ENCODE data around the gene ATF7. TPM values are rescaled to one million over a fixed set of nuclear protein-coding genes. Genes with fewer than 3 reads are reported as not detected.

ATF7 gene
- total and polyA plus RNA-seq, 2 of the 13 experiments (the other 11 are each of a cell fraction or from before 2014, with no cell fraction given) = 9.6 to 16.2 TPM

DNA sequence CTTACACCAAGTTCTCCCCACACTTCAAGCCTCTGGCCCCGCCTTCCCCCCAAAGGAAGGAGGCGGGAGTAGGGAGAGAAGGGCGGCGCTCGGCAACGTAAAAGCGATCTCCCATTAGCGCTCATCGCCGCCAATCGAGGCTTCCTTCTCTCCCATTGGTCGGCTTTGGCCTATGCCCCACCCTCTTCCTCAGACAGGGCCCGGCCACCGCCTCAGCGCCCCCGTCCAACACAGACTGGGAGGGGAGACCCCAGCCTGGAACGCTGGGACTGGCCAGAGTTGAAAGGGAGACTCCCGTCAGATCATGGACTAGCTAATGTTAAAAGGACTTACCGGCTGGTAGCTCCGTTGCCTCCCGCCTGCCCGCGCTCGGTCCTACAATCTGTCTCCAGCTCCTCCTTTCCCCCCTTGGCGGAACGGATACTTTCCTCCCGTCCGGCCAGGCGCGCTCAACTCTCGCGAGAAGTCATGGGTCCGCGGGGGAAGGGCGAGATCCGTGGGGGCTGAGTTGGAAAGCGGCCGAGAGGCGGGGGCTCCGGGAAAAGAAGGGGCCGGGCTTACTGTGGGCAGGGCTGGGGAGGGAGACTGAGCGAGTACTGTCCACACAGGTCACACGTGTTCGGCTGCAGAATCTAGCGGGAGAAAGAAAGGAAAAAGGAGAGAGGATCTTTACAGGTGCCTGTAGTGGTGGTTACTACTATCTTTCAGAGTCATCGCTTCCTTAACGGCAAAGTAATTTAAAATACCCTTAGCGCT, at the start of gene ATF7 (continued):
- TF ChIP-seq, protein P1, sequence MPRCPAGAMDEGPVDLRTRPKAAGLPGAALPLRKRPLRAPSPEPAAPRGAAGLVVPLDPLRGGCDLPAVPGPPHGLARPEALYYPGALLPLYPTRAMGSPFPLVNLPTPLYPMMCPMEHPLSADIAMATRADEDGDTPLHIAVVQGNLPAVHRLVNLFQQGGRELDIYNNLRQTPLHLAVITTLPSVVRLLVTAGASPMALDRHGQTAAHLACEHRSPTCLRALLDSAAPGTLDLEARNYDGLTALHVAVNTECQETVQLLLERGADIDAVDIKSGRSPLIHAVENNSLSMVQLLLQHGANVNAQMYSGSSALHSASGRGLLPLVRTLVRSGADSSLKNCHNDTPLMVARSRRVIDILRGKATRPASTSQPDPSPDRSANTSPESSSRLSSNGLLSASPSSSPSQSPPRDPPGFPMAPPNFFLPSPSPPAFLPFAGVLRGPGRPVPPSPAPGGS (CRISPR knock-in tag; IDR thresholded peaks at IDR 0.05) = peak; percentile 92
- TF ChIP-seq GABPA (IDR thresholded peaks at IDR 0.05; ENCODE audit: low read depth, low read length) = no peak
- TF ChIP-seq GABPA (CRISPR knock-in tag; IDR thresholded peaks at IDR 0.05; ENCODE audit: low read depth) = peak; percentile 60
- 0 out of 2 replicates have a peak, but pooled peaks have one; percentile 39 for TF ChIP-seq HES4 (CRISPR knock-in tag; IDR thresholded peaks at IDR 0.05; ENCODE audit: borderline replicate concordance)
- no peak for TF ChIP-seq FOXM1 (CRISPR knock-in tag; IDR thresholded peaks at IDR 0.05)
- TF ChIP-seq ZNF17 (CRISPR knock-in tag; IDR thresholded peaks at IDR 0.05) = no peak
- TF ChIP-seq POLR2AphosphoS2 (IDR thresholded peaks at IDR 0.05; ENCODE audit: low read depth, low read length) = no peak
- TF ChIP-seq, protein P2, sequence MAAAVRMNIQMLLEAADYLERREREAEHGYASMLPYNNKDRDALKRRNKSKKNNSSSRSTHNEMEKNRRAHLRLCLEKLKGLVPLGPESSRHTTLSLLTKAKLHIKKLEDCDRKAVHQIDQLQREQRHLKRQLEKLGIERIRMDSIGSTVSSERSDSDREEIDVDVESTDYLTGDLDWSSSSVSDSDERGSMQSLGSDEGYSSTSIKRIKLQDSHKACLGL (CRISPR knock-in tag; IDR thresholded peaks at IDR 0.05) = 0 out of 2 replicates have a peak, but pooled peaks have one; percentile 38
- TF ChIP-seq CEBPG (CRISPR knock-in tag; IDR thresholded peaks at IDR 0.05) = 0 out of 2 replicates have a peak, but pooled peaks have one; percentile 5
- TF ChIP-seq PPARG (CRISPR knock-in tag; conservative IDR thresholded peaks at IDR 0.05) = no peak; the same call in 1 of the 2 replicates
- peak; percentile 52; the same call in 1 of the 2 replicates for TF ChIP-seq ZNF451 (CRISPR knock-in tag; IDR thresholded peaks at IDR 0.05)
- TF ChIP-seq, protein P3, sequence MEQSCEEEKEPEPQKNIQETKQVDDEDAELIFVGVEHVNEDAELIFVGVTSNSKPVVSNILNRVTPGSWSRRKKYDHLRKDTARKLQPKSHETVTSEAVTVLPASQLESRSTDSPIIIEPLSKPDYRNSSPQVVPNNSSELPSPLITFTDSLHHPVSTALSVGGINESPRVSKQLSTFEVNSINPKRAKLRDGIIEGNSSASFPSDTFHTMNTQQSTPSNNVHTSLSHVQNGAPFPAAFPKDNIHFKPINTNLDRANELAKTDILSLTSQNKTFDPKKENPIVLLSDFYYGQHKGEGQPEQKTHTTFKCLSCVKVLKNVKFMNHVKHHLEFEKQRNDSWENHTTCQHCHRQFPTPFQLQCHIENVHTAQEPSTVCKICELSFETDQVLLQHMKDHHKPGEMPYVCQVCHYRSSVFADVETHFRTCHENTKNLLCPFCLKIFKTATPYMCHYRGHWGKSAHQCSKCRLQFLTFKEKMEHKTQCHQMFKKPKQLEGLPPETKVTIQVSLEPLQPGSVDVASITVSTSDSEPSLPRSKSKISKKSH (CRISPR knock-in tag; IDR thresholded peaks at IDR 0.05; ENCODE audit: borderline replicate concordance) = peak; percentile 84; the same call in 1 of the 2 replicates
- peak; percentile 46 for TF ChIP-seq SIN3B (IDR thresholded peaks at IDR 0.05; ENCODE audit: low read length)
- TF ChIP-seq ZNF12 (CRISPR knock-in tag; IDR thresholded peaks at IDR 0.05) = peak; percentile 58; the same call in 1 of the 2 replicates
- TF ChIP-seq ZNF788 (CRISPR knock-in tag; IDR thresholded peaks at IDR 0.05; ENCODE audit: borderline replicate concordance) = peak; percentile 92; the same call in 1 of the 2 replicates
- TF ChIP-seq HOXA3 (CRISPR knock-in tag; IDR thresholded peaks at IDR 0.05) = no peak; the same call in none of the 2 replicates
- TF ChIP-seq, protein P4, sequence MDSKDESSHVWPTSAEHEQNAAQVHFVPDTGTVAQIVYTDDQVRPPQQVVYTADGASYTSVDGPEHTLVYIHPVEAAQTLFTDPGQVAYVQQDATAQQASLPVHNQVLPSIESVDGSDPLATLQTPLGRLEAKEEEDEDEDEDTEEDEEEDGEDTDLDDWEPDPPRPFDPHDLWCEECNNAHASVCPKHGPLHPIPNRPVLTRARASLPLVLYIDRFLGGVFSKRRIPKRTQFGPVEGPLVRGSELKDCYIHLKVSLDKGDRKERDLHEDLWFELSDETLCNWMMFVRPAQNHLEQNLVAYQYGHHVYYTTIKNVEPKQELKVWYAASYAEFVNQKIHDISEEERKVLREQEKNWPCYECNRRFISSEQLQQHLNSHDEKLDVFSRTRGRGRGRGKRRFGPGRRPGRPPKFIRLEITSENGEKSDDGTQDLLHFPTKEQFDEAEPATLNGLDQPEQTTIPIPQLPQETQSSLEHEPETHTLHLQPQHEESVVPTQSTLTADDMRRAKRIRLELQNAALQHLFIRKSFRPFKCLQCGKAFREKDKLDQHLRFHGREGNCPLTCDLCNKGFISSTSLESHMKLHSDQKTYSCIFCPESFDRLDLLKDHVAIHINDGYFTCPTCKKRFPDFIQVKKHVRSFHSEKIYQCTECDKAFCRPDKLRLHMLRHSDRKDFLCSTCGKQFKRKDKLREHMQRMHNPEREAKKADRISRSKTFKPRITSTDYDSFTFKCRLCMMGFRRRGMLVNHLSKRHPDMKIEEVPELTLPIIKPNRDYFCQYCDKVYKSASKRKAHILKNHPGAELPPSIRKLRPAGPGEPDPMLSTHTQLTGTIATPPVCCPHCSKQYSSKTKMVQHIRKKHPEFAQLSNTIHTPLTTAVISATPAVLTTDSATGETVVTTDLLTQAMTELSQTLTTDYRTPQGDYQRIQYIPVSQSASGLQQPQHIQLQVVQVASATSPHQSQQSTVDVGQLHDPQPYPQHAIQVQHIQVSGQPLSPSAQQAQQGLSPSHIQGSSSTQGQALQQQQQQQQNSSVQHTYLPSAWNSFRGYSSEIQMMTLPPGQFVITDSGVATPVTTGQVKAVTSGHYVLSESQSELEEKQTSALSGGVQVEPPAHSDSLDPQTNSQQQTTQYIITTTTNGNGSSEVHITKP (CRISPR knock-in tag; IDR thresholded peaks at IDR 0.05; ENCODE audit: low read depth) = peak; percentile 100
- TF ChIP-seq, protein P5, sequence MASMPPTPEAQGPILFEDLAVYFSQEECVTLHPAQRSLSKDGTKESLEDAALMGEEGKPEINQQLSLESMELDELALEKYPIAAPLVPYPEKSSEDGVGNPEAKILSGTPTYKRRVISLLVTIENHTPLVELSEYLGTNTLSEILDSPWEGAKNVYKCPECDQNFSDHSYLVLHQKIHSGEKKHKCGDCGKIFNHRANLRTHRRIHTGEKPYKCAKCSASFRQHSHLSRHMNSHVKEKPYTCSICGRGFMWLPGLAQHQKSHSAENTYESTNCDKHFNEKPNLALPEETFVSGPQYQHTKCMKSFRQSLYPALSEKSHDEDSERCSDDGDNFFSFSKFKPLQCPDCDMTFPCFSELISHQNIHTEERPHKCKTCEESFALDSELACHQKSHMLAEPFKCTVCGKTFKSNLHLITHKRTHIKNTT (CRISPR knock-in tag; IDR thresholded peaks at IDR 0.05) = no peak
- TF ChIP-seq DR1 (CRISPR knock-in tag; IDR thresholded peaks at IDR 0.05) = 0 out of 2 replicates have a peak, but pooled peaks have one; percentile 48
- TF ChIP-seq, protein P6, sequence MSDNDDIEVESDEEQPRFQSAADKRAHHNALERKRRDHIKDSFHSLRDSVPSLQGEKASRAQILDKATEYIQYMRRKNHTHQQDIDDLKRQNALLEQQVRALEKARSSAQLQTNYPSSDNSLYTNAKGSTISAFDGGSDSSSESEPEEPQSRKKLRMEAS (IDR thresholded peaks at IDR 0.05) = peak; percentile 92
- TF ChIP-seq ZNF629 (CRISPR knock-in tag; conservative IDR thresholded peaks at IDR 0.05) = no peak; the same call in 1 of the 2 replicates
- TF ChIP-seq SP4 (CRISPR knock-in tag; IDR thresholded peaks at IDR 0.05) = peak; percentile 99

Data from HepG2 (cell line).